Thymus (tissue), 14 donors: Measurements from ENCODE around the gene LHX8. TPM values are rescaled to one million over a fixed set of nuclear protein-coding genes. Genes with fewer than 3 reads are reported as not detected.
"Not testable (repeated sequence)": the region's sequence is repeated elsewhere in the genome, so short reads cannot be mapped to it uniquely, and the experiment has no call there.

Source experiments
- DNase-seq, 9 donors: peaks; one replicate each; pipeline ENCODE4 v3.0.0-alpha.2; 2013; ENCODE audit warnings: low spot score in 9 of 9, low read depth in 6 of 9, missing footprints in 1 of 9
- H3K27ac ChIP-seq, 2 donors: one replicate each; pipeline ENCODE4 v1.5.1; 2013; ENCODE audit warnings: control low read depth in 1 of 2, low read depth in 1 of 2, low read length in 1 of 2, mild to moderate bottlenecking in 1 of 2, moderate library complexity in 1 of 2
- H3K27me3 ChIP-seq, 2 donors: one replicate each; pipeline ENCODE4 v1.5.1; 2013; ENCODE audit warnings: low read length in 1 of 2; ENCODE audit not compliant: control insufficient read depth in 2 of 2, insufficient read depth in 1 of 2
- H3K36me3 ChIP-seq, 2 donors: one replicate each; pipeline ENCODE4 v1.5.1; 2013; ENCODE audit warnings: low read length in 1 of 2, mild to moderate bottlenecking in 1 of 2, moderate library complexity in 1 of 2; ENCODE audit not compliant: control insufficient read depth in 2 of 2, insufficient read depth in 2 of 2
- H3K4me1 ChIP-seq, 2 donors: one replicate each; pipeline ENCODE4 v1.5.1; 2013; ENCODE audit warnings: low read length in 2 of 2; ENCODE audit not compliant: control insufficient read depth in 2 of 2, insufficient read depth in 2 of 2
- H3K4me3 ChIP-seq, 2 donors: one replicate each; pipeline ENCODE4 v1.5.1; 2013; ENCODE audit warnings: low read length in 2 of 2, control low read depth in 1 of 2, mild to moderate bottlenecking in 1 of 2
- H3K9me3 ChIP-seq, 2 donors: one replicate each; pipeline ENCODE4 v1.5.1; 2013; ENCODE audit warnings: low read length in 1 of 2, mild to moderate bottlenecking in 1 of 2; ENCODE audit not compliant: control insufficient read depth in 2 of 2, insufficient read depth in 1 of 2
- WGBS: extraction: QIAGEN DNeasy Blood & Tissue Kit; methylation state at CpG from one replicate; pipeline ENCODE4 v1.1.7; 2013; 5-methylcytosine and 5-hydroxymethylcytosine counted together
- long read RNA-seq, 10 donors: transcript quantifications; one replicate each; lab custom pipeline, GENCODE V29; 2026
- polyA plus RNA-seq: library from polyadenylated mRNA; stranded (reverse); fragments of 200-250 nt; gene quantifications from one replicate; pipeline ENCODE4 v1.2.3, GENCODE V29; 2013
- total RNA-seq: library from RNA; stranded (reverse); fragments of 120-200 nt; gene quantifications from one replicate; pipeline ENCODE4 v1.2.4, GENCODE V29; 2013
- donor health status: healthy.

The LHX8 gene
- total RNA-seq: 0.05 TPM
- 0.02 TPM for polyA plus RNA-seq
- long read RNA-seq, donor 1: 0 reads
- long read RNA-seq, donor 2: 0 reads
- long read RNA-seq, donor 3: 0 reads
- long read RNA-seq, donor 4: 0 reads
- long read RNA-seq, donor 5: 0 reads
- long read RNA-seq, donor 6: 0 reads
- long read RNA-seq, donor 7: 0 reads
- long read RNA-seq, donor 8: 0 reads
- long read RNA-seq, donor 9: 0 reads
- long read RNA-seq, donor 10: 0 reads

GRCh38 chr1:75133750-75134646 is at the start of gene LHX8:
Gene LHX8 (plus strand): TSS chr1:75134388. CDS start chr1:75136615, 2,227 bp downstream.
- 12% methylated on average over 23 of the region's 23 CpGs for WGBS
- Histone ChIP-seq H3K9me3 (peaks cover 0 to 4% of the 10 kb centered on the region in 2 donors), H3K4me1 (peaks cover 0 to 4% of the 10 kb centered on the region in 2 donors), H3K4me3 (no peak within 1 kb of the TSS), H3K36me3 (no peaks in the 10 kb centered on the region), H3K27ac (no peak within 1 kb of the TSS), H3K27me3 (peaks cover 82 to 96% of the 10 kb centered on the region in 2 donors)
- no peak for DNase-seq

DNA sequence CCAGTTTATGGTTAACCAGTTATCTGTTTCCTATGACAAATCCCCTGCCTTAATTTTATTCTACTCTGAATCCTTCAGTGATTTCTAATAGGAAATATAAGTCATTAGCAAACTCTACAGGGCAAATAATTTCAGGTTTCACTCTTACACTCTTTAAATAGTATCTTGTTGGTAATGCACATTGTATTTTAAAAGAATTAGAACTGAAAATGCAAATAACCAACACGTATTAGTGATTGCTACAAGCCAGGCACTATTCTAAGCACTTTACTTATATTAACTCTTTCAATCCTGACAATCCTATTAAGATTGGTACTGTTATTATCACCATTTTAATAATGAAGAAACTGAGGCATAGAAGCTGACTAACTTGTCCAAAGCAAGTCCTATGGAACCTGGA is 48.3 kb upstream of the LHX8 start:
- H3K27ac ChIP-seq: no peak overlapping the region
- no peak for DNase-seq
- H3K9me3 ChIP-seq: no peaks in the 10 kb centered on the region
- 63% methylated on average over 1 of the region's 1 CpG for WGBS
- no peaks in the 10 kb centered on the region for H3K4me1 ChIP-seq
- H3K36me3 ChIP-seq: no peaks in the 10 kb centered on the region
- no peaks in the 10 kb centered on the region for H3K27me3 ChIP-seq
- H3K4me3 ChIP-seq: no peak overlapping the region

DNA sequence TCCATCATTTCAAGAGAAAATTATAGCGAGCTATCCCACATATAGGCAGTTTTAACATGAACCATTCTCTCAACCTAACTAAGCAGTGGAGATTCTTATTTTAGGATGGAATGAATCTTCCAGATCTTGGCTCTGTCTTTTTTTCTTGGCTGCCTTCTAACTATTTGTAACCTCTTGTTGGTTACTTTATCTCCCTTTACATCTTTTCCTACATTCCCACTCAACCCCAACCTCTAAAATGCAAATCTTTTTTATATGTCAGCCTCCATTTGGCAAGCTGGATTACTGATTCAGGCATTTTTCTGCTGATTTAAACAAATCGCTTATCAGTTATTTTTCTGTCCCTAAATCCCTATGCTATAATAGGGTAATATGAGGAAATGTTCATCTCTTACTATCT is 46.9 kb upstream of the LHX8 start:
- no peak overlapping the region for H3K27ac ChIP-seq
- DNase-seq: no peak
- no peaks in the 10 kb centered on the region for H3K27me3 ChIP-seq
- no peaks in the 10 kb centered on the region for H3K9me3 ChIP-seq
- 94% methylated on average over 2 of the region's 2 CpGs for WGBS
- H3K4me1 ChIP-seq: no peaks in the 10 kb centered on the region
- H3K4me3 ChIP-seq: no peak overlapping the region
- H3K36me3 ChIP-seq: no peaks in the 10 kb centered on the region

- no peak overlapping the region for H3K27ac ChIP-seq
- DNase-seq: no peak
- H3K36me3 ChIP-seq: no peaks in the 10 kb centered on the region
- no peaks in the 10 kb centered on the region for H3K27me3 ChIP-seq
- H3K9me3 ChIP-seq: no peaks in the 10 kb centered on the region
- 81% methylated on average over 3 of the region's 3 CpGs for WGBS
- H3K4me3 ChIP-seq: no peak overlapping the region
- no peaks in the 10 kb centered on the region for H3K4me1 ChIP-seq
Observed at GRCh38 chr1:75092141-75092540, 42.0 kb upstream of the LHX8 start.

DNA sequence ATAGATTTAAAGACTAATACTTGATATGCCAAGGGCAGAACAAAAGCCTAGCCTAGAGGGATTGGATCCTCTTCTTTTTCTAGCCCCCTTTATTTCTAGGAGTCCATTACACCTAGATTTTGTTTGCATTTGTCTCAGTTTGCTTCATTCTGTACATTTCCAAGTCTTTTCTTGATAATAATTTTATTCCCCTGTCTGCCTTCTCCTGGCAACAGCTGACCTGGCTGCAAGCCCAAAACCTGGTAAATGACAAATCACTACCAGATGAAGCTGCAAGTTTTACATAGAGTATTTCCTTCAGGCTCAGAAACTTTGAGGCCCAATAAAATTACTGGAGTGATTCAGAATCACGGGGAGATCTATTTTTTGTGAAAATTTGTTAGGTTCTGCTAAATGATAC is 36.5 kb upstream of the LHX8 start:
- no peaks in the 10 kb centered on the region for H3K27me3 ChIP-seq
- H3K9me3 ChIP-seq: no peaks in the 10 kb centered on the region
- no peak overlapping the region for H3K4me3 ChIP-seq
- WGBS: 83% methylated on average over 1 of the region's 1 CpG
- no peak overlapping the region for H3K27ac ChIP-seq
- no peak for DNase-seq
- H3K4me1 ChIP-seq: no peaks in the 10 kb centered on the region
- H3K36me3 ChIP-seq: no peaks in the 10 kb centered on the region

DNA sequence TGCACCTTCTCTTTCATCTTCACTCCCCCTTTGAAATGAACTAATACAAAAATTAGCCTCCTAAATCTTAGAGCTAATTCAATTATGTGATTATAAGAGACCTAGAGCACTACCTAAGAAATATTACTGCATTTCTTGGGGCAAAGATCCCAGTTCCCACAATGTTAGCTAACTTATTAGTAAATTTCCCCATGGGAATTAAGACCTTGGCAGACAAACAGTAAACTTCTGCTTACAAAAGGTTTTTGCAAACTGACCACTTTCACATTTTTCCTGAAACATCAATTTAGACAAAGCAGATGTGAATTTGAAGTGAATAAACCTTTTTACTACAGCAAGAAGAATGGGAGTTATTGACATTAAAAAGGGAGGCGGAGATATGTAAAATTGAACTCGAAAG is 34.6 kb upstream of the LHX8 start:
- no peaks in the 10 kb centered on the region for H3K36me3 ChIP-seq
- H3K4me1 ChIP-seq: no peaks in the 10 kb centered on the region
- no peak for DNase-seq
- no peak overlapping the region for H3K27ac ChIP-seq
- 82% methylated on average over 2 of the region's 2 CpGs for WGBS
- H3K27me3 ChIP-seq: no peaks in the 10 kb centered on the region
- H3K4me3 ChIP-seq: no peak overlapping the region
- H3K9me3 ChIP-seq: no peaks in the 10 kb centered on the region

DNA sequence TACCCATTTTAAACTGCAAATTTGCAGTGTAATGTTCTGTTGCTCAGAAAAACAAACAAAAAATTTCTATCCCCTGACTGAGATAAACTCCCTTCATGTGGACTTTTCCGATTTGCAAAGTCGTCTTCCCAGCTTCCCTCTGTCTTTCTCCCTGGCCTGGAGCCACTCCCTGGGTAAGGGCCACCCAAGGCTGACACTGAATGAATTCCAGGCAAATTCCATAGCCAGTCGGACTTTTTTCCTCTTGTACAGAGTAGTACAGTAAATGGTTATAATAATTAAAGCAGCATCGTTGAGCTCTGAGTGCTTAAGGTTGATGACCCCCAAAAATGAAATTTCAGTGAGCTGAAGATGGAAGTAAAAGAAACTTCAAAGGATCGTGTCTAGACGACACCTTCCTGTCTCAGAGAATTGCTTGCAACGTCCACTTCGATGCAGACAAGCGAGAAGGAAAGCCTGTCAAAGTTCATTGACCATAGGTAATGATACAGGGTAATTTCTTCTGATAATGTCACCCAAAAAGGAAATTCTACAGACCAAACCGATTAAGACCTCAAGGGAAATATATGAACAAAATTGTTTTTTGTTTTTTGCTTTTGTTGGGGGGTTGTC is 33.6 kb upstream of the LHX8 start:
- Histone ChIP-seq H3K27ac (no peak overlapping the region), H3K27me3 (no peaks in the 10 kb centered on the region), H3K9me3 (no peaks in the 10 kb centered on the region), H3K4me3 (no peak overlapping the region), H3K36me3 (no peaks in the 10 kb centered on the region), H3K4me1 (no peaks in the 10 kb centered on the region)
- DNase-seq: no peak
- WGBS: 73% methylated on average over 10 of the region's 10 CpGs

DNA sequence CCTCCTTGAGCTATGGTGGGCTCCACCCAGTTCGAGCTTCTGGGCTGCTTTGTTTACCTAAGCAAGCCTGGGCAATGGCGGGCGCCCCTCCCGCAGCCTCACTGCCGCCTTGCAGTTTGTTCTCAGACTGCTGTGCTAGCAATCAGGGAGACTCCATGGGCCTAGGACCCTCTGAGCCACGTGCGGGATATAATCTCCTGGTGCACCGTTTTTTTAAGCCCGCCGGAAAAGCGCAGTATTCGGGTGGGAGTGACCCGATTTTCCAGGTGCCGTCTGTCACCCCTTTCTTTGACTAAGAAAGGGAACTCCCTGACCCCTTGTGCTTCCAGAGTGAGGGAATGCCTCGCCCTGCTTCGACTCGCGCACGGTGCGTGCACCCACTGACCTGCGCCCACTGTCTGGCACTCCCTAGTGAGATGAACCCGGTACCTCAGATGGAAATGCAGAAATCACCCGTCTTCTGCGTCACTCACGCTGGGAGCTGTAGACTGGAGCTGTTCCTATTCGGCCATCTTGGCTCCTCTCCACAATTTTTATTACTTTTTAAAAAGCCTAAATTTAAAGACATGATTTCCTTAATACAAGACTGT is 21.7 kb upstream of the LHX8 start:
- WGBS: 94% methylated on average over 26 of the region's 26 CpGs
- DNase-seq, H3K9me3 ChIP-seq, H3K27me3 ChIP-seq, H3K27ac ChIP-seq, H3K4me1 ChIP-seq, H3K36me3 ChIP-seq, H3K4me3 ChIP-seq: not testable (repeated sequence)

DNA sequence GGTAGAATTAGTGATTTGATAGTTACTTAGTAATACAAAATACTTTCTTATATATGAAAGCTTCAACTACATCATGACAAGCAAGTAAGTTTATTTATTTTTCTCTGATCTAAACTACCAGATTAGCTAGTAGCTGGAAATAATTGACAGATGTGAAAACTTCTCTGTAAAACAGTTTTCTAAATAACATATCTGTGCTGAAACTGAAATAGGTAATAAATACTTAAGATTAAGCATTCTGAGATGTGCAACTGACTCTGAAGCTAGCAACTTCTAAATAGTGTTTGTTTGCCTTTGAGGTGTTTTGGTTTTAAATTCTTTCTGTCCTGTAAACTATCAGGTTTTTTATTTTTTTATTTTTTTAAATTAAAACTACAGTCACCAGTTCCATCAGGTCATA is 18.5 kb upstream of the LHX8 start:
- Histone ChIP-seq H3K27me3 (no peaks in the 10 kb centered on the region), H3K4me3 (no peak overlapping the region), H3K36me3 (no peaks in the 10 kb centered on the region), H3K27ac (no peak overlapping the region), H3K9me3 (no peaks in the 10 kb centered on the region), H3K4me1 (no peaks in the 10 kb centered on the region)
- DNase-seq: no peak
